IPS DF 4.7 (cell line): ENCODE data around the gene FHIT.

Experiments
- DNase-seq: peaks from one replicate; pipeline ENCODE4 v3.0.0-alpha.2; 2013; ENCODE audit warnings: low spot score; ENCODE audit errors: extremely low read depth

FHIT gene

GRCh38 chr3:60188803-60189202 lies 1062.4 kb downstream of the FHIT start:
- DNase-seq: no peak

- no peak for DNase-seq
Observed at GRCh38 chr3:60187343-60187742, 1063.9 kb downstream of the FHIT start.

DNA sequence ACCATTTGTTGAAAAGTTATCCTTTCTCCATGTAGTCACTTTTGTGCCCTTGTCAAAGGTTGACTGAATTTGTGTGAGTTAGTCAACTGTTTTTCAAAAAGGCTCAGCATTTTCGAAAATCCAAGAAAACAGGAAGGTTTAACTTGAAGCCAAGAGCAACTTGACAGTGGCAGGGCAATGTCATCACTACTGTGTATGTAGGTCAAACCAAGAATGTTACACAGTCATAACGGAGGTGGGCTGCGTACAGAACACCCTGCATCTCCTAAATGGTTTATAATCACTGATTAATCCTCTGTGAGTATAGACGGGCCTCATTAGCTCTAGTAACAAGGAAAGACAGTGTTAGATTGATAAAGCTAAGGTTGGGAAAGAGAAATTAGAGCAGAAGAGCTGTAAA lies 1064.9 kb downstream of the FHIT start:
- no peak for DNase-seq

DNA sequence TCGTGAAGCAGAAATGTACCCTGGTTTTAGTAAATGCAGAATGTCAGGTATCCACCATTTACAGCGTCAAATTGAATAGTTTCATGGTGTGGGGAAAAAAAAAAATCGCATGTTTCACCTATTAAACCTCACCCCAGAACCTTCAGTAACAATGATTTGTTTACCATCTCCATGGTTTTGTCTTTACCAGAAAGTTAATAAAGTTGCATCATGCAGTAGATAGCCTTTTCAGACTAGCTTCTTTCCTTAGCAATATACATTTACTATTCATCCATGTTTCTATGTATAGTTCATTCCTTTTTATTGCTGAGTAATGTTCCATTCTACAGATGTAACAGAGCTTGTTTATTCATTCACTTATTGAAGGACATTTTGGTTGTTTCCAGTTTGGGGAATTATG lies 1066.1 kb downstream of the FHIT start:
- no peak for DNase-seq

GRCh38 chr3:60182697-60183096 lies 1068.6 kb downstream of the FHIT start:
- DNase-seq: no peak

DNA sequence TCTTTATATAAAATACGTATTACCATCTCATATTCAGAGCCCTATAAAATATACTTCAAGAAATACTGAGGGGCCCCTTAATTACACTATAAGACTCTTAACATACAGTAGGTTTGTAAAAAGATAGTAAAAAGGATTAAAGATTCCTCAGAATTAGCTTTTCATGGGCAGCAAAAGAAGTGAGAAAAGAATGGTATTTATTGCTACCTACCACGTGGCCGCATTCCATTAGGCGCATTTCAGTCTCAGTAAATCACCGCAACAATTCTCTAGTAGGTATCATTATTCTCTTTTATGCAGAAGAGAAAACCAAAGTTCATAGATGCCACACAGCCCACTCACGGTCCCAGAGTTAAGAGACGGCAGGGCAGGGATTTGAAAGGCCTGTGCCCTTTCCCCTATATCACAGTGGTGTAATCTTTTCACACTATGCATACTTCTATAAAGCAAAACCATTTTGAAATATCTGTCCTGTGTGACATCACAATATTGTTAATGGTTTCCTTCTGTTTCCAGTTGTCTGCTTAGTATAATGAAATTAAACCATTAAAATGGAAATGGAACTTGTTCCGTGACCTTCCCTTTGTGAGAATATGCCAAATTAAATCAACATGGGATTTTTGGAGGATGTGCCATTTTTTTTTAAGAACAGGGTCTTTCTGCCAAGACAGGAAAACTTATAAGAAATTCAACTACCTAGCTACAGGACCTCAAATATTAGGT lies 1072.2 kb downstream of the FHIT start:
- no peak for DNase-seq

- no peak for DNase-seq
Observed at GRCh38 chr3:60177726-60178125, 1073.5 kb downstream of the FHIT start.

GRCh38 chr3:60176614-60177013 lies 1074.6 kb downstream of the FHIT start:
- DNase-seq: no peak

DNA sequence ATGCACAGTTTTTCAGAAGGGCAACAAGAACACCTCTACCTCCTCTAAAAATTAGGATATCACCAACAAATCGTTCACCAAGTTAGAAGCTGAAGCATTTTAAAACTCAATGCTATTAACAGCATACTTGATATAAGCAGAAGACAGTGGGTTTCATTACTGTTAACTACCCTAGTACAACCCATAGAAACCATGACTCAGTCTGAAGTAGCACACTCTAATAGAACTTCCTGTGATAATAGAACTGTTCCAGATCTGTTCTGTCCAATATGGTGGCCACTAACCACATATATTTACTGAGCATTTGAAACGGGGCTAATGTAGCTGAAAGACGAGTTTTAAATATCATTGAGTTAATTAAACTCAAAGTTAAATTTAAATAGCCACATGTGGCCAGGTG lies 1075.6 kb downstream of the FHIT start:
- DNase-seq: no peak

- no peak for DNase-seq
Observed at GRCh38 chr3:60169755-60170154, 1081.5 kb downstream of the FHIT start.

- DNase-seq: no peak
Observed at GRCh38 chr3:60167186-60167585, 1084.1 kb downstream of the FHIT start.

DNA sequence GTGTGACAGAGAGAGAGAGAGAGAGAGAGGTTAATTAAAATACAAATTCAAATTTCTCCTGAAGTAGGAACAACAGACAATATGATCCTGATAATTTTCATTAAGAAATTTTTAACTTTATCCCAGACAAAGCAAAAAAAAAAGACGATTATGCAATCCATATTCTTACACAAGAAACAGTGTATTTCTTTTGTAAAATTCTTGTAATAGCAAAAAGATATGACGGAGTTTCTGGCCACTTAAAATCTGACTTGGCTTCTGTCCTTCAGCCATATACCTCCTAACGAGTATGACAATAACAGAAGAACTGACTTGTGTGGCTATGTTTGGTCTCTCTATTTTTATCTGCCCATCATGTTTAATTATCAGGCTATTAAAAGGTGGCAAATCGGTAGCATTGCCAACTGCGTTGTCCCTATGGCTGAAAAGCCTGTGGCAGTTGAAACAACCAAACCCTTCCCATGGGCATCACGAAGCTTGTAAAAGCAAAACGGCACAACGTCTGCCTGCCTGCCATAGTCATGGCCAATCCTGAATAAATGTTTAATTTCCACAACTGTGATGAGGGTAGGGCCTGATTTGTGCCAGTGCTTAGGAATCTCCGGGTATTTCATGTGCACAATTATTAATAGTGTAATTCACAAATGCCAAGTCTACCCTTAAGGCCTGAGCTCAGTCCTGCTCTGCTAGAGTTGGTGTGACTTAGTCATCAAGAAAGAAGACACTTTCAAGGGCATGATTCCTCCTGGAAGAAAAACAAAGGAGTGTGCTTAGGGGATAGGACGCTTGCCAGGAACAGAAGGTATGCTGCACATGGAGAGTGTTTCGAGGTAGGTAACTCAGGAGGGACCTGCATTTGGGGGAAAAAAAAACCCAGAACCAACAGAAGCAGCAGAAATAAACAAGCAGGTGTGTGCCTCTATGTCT lies 1090.2 kb downstream of the FHIT start:
- DNase-seq: no peak

DNA sequence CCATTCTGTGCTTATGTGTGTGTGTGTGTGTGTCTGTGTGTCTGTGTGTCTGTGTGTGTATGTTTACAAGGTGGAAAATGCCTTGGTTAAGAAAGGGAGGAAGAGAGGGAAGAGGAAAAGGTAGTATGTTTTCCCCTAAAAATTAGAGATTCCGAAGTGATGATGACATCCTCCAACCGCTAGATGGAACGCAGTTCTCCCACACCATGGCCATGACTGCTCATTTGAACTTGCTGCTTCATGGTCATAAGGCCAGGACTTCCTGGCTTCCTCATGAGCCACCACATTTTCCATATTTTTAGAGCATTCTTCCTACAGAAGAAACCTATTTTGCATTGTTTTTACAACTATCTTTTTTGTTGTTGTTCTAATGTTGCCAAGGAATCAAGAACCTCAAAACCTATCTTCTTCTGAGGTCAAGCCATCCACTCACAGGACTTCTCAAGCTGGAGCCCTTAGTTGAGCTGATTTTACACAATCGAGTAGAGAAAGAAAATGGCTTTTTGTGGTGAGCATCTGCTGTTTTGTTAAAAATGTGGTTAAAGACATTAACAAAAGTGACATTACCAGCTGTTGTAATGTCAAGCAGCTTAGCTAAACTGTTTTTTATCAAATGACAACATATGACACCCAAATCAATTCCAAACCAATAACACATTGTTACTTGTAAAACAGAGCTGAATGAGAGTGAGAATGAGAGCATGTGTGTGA lies 1091.0 kb downstream of the FHIT start:
- DNase-seq: no peak

- DNase-seq: no peak
Observed at GRCh38 chr3:60158035-60158434, 1093.2 kb downstream of the FHIT start.

DNA sequence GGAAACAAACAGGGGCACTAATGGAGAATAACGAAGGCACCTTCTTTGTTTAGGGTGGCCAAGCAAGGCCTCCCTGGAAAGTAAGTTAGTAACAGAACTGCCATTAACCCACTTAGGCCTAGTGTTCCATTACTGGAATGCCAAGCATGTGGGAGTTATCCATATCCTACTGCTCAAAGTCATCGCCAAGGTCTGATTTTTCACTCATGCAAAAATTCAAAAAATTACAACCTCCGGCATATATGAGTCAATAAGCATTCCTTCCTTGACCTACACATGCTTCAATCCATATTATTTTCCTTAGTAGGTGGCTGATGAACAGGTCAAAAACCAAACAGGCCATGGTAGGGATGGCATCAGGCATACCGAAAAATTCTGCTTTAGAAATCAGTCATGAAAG lies 1097.2 kb downstream of the FHIT start:
- DNase-seq: no peak

GRCh38 chr3:60153221-60153999 lies 1097.8 kb downstream of the FHIT start:
- DNase-seq: no peak

- no peak for DNase-seq
Observed at GRCh38 chr3:60149501-60149900, 1101.8 kb downstream of the FHIT start.

- no peak for DNase-seq
Observed at GRCh38 chr3:60147249-60147950, 1103.9 kb downstream of the FHIT start.

DNA sequence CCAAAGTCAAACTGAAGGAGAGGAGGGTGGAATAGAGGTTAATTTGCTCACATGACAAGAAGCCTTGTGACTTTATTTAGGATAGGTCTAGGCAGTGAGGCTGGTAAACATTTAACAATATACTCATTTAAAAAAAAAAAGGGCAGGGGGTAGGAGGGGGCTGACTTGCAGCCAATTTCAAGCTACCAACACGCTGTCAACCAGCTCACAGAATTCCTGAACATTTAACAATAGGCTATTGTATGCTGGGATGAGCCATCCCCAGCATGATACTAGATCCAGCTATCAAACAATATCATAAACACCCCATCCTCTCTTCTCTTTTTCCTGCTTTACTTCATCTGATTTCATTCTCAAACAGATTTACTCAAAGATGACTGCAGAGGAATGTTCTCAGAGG lies 1105.1 kb downstream of the FHIT start:
- DNase-seq: no peak

DNA sequence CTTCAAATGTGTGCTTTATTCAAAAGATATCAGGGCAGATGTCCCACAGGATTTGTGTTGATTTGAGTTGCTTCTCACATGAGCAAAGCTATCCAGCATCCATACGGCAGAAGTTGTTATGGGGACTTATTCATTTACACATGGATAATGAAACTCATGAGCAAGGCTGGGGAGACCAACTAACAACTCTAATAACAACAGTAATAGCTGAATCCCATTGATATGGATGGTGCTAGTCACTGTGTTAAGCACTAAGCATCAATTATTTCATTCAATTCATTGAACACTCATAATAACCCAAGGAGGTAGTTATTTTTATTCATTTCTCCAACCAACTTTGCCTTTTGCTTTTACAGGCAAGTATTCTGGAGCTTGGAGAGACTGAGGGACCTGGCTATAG lies 1107.2 kb downstream of the FHIT start:
- DNase-seq: no peak

GRCh38 chr3:60142009-60142408 lies 1109.2 kb downstream of the FHIT start:
- DNase-seq: no peak
